Measurements from ENCODE around the gene TRMT6.

Gene TRMT6

DNA sequence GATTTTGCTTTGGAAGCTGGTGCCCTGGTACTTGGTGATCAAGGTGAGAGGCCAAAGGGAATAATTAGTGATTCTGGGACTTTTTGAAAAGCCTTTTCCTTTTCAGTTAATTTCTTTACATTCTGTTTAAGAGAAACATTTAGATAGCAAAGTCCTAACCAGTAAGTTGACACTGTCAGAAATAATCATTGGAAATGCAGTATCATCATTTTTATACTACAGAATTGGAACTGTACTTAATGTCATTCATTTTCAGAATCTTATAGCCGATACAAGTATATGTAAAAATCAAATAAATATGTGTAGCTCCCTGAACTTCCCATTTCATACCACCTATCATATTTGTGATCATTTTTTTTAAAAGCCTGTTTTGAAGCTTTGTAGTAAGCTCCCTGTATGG, 27.6 kb upstream of the TRMT6 start:
- no peak overlapping the region for H3K27ac ChIP-seq (ENCODE audit: low read depth, low read length)
- no peaks in the 10 kb centered on the region for H3K27me3 ChIP-seq (ENCODE audit: control insufficient read depth in 1 of 2, insufficient read depth in 2 of 2, low read length in 2 of 2)
- no peak overlapping the region for H3K4me3 ChIP-seq (ENCODE audit: low read depth in 1 of 2, low read length in 2 of 2)
- peaks cover 0 to 9% of the 10 kb centered on the region in 2 donors for H3K4me1 ChIP-seq (ENCODE audit: control insufficient read depth in 1 of 2, insufficient read depth in 2 of 2, low read length in 2 of 2)
- peaks cover 0 to 35% of the 10 kb centered on the region in 2 donors for H3K36me3 ChIP-seq (ENCODE audit: control insufficient read depth in 1 of 2, insufficient read depth in 2 of 2, low read length in 2 of 2)
- H3K9ac ChIP-seq (ENCODE audit: low read depth in 1 of 2, low read length in 2 of 2) = no peak overlapping the region
- H3K9me3 ChIP-seq (ENCODE audit: control insufficient read depth in 1 of 2, low read length in 2 of 2) = no peaks in the 10 kb centered on the region

DNA sequence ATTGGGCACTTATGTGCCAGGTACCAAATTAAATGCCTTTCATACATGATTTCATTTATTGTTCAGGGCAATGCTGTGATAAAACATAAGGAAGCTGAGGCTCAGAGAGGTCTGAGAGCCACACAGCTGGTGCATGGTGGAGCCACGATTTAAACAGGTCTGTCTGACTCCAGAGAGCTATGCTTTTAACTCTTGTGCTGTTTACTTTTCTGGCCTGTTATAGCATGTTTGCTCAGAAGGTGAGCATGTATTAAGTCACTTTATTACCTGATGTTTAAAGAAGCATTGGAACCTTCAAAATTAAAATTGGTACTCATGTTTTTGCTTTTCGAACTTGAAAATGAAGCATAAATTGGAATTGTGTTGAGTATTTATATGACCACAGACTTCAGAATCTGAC, 26.9 kb upstream of the TRMT6 start:
- H3K36me3 ChIP-seq (ENCODE audit: control insufficient read depth in 1 of 2, insufficient read depth in 2 of 2, low read length in 2 of 2) = peaks cover 0 to 35% of the 10 kb centered on the region in 2 donors
- no peak overlapping the region for H3K9ac ChIP-seq (ENCODE audit: low read depth in 1 of 2, low read length in 2 of 2)
- peaks cover 0 to 9% of the 10 kb centered on the region in 2 donors for H3K4me1 ChIP-seq (ENCODE audit: control insufficient read depth in 1 of 2, insufficient read depth in 2 of 2, low read length in 2 of 2)
- H3K27ac ChIP-seq (ENCODE audit: low read depth, low read length) = no peak overlapping the region
- no peak overlapping the region for H3K4me3 ChIP-seq (ENCODE audit: low read depth in 1 of 2, low read length in 2 of 2)
- no peaks in the 10 kb centered on the region for H3K27me3 ChIP-seq (ENCODE audit: control insufficient read depth in 1 of 2, insufficient read depth in 2 of 2, low read length in 2 of 2)
- H3K9me3 ChIP-seq (ENCODE audit: control insufficient read depth in 1 of 2, low read length in 2 of 2) = no peaks in the 10 kb centered on the region

DNA sequence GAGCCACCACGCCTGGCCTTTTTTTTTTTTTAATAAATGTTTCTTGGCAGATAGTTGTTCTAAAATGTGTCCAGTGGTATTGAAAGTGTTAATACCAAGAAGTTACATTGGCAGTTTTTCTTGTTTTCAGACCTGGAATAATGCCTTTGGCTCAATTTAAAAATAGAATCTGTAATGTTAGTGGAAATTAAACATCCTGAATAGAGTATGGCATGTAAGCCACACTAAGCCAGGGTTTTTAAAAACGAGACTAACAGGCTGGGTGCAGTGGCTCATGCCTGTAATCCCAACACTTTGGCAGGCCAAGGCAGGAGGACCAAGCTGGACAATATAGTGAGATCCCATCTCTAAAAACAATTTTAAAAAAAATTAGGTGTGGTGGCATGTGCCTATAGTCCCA, 25.4 kb upstream of the TRMT6 start:
- Histone ChIP-seq H3K9me3 (ENCODE audit: control insufficient read depth in 1 of 2, low read length in 2 of 2) (no peaks in the 10 kb centered on the region), H3K4me1 (ENCODE audit: control insufficient read depth in 1 of 2, insufficient read depth in 2 of 2, low read length in 2 of 2) (no peaks in the 10 kb centered on the region), H3K9ac (ENCODE audit: low read depth in 1 of 2, low read length in 2 of 2) (no peak overlapping the region), H3K36me3 (ENCODE audit: control insufficient read depth in 1 of 2, insufficient read depth in 2 of 2, low read length in 2 of 2) (peaks cover 0 to 35% of the 10 kb centered on the region in 2 donors), H3K4me3 (ENCODE audit: low read depth in 1 of 2, low read length in 2 of 2) (no peak overlapping the region), H3K27ac (ENCODE audit: low read depth, low read length) (no peak overlapping the region), H3K27me3 (ENCODE audit: control insufficient read depth in 1 of 2, insufficient read depth in 2 of 2, low read length in 2 of 2) (no peaks in the 10 kb centered on the region)

DNA sequence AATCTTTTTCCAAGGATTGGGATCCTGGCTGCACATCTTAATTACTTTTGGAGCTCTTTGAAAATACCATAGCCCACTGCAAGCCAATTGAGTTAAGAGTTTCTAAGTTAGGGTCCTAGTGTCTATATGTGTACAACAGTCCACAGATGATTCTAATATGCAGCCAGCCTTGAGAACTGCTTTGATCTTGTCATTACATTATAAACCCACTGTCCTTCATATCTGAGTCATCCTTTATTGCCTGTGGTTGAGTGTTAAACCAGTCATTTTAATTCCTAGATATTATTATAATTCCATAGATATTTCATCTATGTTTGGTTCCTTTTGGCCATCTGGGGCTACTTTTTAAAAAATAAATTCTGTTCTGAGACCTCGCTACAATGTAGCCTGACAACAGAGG, 24.2 kb upstream of the TRMT6 start:
- Histone ChIP-seq H3K4me1 (ENCODE audit: control insufficient read depth in 1 of 2, insufficient read depth in 2 of 2, low read length in 2 of 2) (no peaks in the 10 kb centered on the region), H3K27ac (ENCODE audit: low read depth, low read length) (no peak overlapping the region)

DNA sequence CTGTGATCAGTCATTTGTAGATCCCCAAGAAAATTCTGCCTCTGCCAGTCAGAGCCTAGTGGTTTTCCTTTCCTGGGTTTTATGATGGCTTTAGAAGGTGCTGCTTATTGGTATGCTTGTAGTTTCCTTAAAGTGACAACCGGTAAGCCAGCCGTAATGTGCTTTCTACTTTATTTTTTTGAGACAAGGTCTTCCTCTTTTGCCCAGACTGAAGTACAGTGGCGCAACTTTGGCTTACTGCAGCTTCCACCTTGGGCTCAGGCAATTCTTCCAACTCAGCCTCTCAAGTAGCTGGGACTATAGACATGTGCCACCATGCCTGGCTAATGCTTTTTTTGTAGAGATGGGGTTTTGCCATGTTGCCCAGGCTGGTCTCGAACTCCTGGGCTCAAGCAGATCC, 23.6 kb upstream of the TRMT6 start:
- Histone ChIP-seq H3K9me3 (ENCODE audit: control insufficient read depth in 1 of 2, low read length in 2 of 2) (no peaks in the 10 kb centered on the region), H3K27ac (ENCODE audit: low read depth, low read length) (no peak overlapping the region), H3K9ac (ENCODE audit: low read depth in 1 of 2, low read length in 2 of 2) (no peak overlapping the region), H3K4me3 (ENCODE audit: low read depth in 1 of 2, low read length in 2 of 2) (no peak overlapping the region), H3K27me3 (ENCODE audit: control insufficient read depth in 1 of 2, insufficient read depth in 2 of 2, low read length in 2 of 2) (no peaks in the 10 kb centered on the region), H3K4me1 (ENCODE audit: control insufficient read depth in 1 of 2, insufficient read depth in 2 of 2, low read length in 2 of 2) (no peaks in the 10 kb centered on the region), H3K36me3 (ENCODE audit: control insufficient read depth in 1 of 2, insufficient read depth in 2 of 2, low read length in 2 of 2) (peaks cover 0 to 32% of the 10 kb centered on the region in 2 donors)

More for the DNA sequence above, 24.2 kb upstream of the TRMT6 start:
- Histone ChIP-seq H3K9me3 (ENCODE audit: control insufficient read depth in 1 of 2, low read length in 2 of 2) (no peaks in the 10 kb centered on the region), H3K36me3 (ENCODE audit: control insufficient read depth in 1 of 2, insufficient read depth in 2 of 2, low read length in 2 of 2) (peaks cover 0 to 35% of the 10 kb centered on the region in 2 donors), H3K4me3 (ENCODE audit: low read depth in 1 of 2, low read length in 2 of 2) (no peak overlapping the region), H3K27me3 (ENCODE audit: control insufficient read depth in 1 of 2, insufficient read depth in 2 of 2, low read length in 2 of 2) (no peaks in the 10 kb centered on the region), H3K9ac (ENCODE audit: low read depth in 1 of 2, low read length in 2 of 2) (no peak overlapping the region)

DNA sequence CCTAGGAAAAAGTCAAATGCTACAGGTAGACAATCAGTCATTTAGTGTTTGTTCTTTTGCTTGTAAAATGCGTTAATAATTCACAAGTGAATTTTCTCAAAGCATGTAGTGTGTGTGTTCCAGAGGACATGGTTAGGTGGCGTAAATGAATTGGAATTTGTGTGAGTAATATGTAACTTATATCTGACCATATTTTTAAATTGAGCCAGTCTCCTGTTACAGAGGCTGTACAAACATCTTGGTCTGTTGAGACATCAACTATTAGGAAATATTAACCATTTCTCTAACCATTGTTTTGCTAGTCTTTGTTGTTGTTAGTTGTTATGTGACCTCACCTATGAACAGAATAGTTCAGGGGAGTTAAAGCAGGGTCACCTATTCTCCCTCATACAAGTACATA, 22.8 kb upstream of the TRMT6 start:
- Histone ChIP-seq H3K27ac (ENCODE audit: low read depth, low read length) (no peak overlapping the region), H3K9ac (ENCODE audit: low read depth in 1 of 2, low read length in 2 of 2) (no peak overlapping the region), H3K36me3 (ENCODE audit: control insufficient read depth in 1 of 2, insufficient read depth in 2 of 2, low read length in 2 of 2) (peaks cover 0 to 25% of the 10 kb centered on the region in 2 donors), H3K4me1 (ENCODE audit: control insufficient read depth in 1 of 2, insufficient read depth in 2 of 2, low read length in 2 of 2) (no peaks in the 10 kb centered on the region), H3K4me3 (ENCODE audit: low read depth in 1 of 2, low read length in 2 of 2) (no peak overlapping the region), H3K9me3 (ENCODE audit: control insufficient read depth in 1 of 2, low read length in 2 of 2) (no peaks in the 10 kb centered on the region), H3K27me3 (ENCODE audit: control insufficient read depth in 1 of 2, insufficient read depth in 2 of 2, low read length in 2 of 2) (no peaks in the 10 kb centered on the region)

DNA sequence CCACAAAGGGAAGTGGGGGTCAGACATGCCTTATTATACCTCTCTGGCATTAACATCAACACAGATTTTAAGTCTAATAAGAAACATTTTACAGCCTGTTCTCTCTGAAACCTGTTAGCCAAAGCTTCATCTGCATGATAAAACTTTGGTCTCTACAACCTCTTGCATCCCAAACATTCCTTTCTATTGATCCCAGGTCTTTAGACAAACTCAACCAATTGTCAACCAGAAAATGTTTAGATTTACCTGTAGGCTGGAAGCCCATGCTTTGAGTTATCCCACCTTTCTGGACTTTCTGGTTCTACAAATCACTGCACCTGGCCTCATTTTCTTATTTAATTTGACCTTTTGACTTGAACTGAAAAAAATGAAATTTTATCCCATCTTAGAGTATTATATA, 20.9 kb upstream of the TRMT6 start:
- no peaks in the 10 kb centered on the region for H3K9me3 ChIP-seq (ENCODE audit: control insufficient read depth in 1 of 2, low read length in 2 of 2)
- H3K27ac ChIP-seq (ENCODE audit: low read depth, low read length) = no peak overlapping the region
- H3K4me1 ChIP-seq (ENCODE audit: control insufficient read depth in 1 of 2, insufficient read depth in 2 of 2, low read length in 2 of 2) = no peaks in the 10 kb centered on the region
- no peaks in the 10 kb centered on the region for H3K27me3 ChIP-seq (ENCODE audit: control insufficient read depth in 1 of 2, insufficient read depth in 2 of 2, low read length in 2 of 2)
- no peak overlapping the region for H3K9ac ChIP-seq (ENCODE audit: low read depth in 1 of 2, low read length in 2 of 2)
- H3K4me3 ChIP-seq (ENCODE audit: low read depth in 1 of 2, low read length in 2 of 2) = no peak overlapping the region
- peaks cover 9 to 30% of the 10 kb centered on the region in 2 donors for H3K36me3 ChIP-seq (ENCODE audit: control insufficient read depth in 1 of 2, insufficient read depth in 2 of 2, low read length in 2 of 2)

DNA sequence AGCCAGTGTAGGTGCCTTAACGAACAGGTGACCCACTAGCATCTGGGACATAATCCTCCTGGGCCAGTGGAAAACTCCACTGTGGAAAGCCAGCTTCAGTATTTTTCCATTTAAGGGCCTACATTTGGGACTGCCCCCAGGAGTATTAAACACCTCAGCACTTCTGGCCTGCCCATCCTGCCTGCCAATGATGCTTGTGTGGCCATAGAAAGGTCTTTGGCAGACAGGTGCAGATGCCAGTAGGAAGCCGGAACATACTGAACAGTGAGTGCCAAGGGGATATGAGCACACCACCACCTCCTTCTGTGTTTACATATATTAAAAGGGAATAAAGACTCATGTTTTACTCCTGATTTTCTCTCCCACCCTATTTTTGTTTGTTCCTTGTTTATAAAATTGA, 20.0 kb upstream of the TRMT6 start:
- H3K4me1 ChIP-seq (ENCODE audit: control insufficient read depth in 1 of 2, insufficient read depth in 2 of 2, low read length in 2 of 2) = no peaks in the 10 kb centered on the region
- H3K36me3 ChIP-seq (ENCODE audit: control insufficient read depth in 1 of 2, insufficient read depth in 2 of 2, low read length in 2 of 2) = peaks cover 12 to 31% of the 10 kb centered on the region in 2 donors
- no peak overlapping the region for H3K27ac ChIP-seq (ENCODE audit: low read depth, low read length)
- no peaks in the 10 kb centered on the region for H3K27me3 ChIP-seq (ENCODE audit: control insufficient read depth in 1 of 2, insufficient read depth in 2 of 2, low read length in 2 of 2)
- no peak overlapping the region for H3K4me3 ChIP-seq (ENCODE audit: low read depth in 1 of 2, low read length in 2 of 2)
- H3K9ac ChIP-seq (ENCODE audit: low read depth in 1 of 2, low read length in 2 of 2) = no peak overlapping the region
- no peaks in the 10 kb centered on the region for H3K9me3 ChIP-seq (ENCODE audit: control insufficient read depth in 1 of 2, low read length in 2 of 2)

DNA sequence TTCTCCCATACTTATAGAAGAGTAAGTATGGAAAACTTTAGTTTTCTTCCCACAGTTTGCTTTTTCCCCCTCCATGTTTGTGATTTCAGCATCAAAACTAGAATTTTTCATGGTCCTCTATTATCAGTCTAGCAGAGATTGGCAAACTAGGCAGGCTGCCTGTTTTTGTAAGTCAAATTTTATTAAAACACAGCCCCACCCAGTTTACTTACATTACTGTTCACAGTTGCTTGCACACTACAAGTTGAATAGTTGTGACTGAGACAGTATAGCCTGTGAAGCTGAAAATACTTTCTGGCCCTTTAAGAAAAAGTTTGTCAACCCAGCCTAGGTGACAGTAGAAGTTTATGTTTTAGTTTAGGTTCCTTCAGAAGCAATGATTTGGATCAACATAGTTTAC, 19.6 kb upstream of the TRMT6 start:
- H3K9me3 ChIP-seq (ENCODE audit: control insufficient read depth in 1 of 2, low read length in 2 of 2) = no peaks in the 10 kb centered on the region
- no peak overlapping the region for H3K4me3 ChIP-seq (ENCODE audit: low read depth in 1 of 2, low read length in 2 of 2)
- H3K27ac ChIP-seq (ENCODE audit: low read depth, low read length) = no peak overlapping the region
- H3K27me3 ChIP-seq (ENCODE audit: control insufficient read depth in 1 of 2, insufficient read depth in 2 of 2, low read length in 2 of 2) = no peaks in the 10 kb centered on the region
- no peaks in the 10 kb centered on the region for H3K4me1 ChIP-seq (ENCODE audit: control insufficient read depth in 1 of 2, insufficient read depth in 2 of 2, low read length in 2 of 2)
- peaks cover 13 to 34% of the 10 kb centered on the region in 2 donors for H3K36me3 ChIP-seq (ENCODE audit: control insufficient read depth in 1 of 2, insufficient read depth in 2 of 2, low read length in 2 of 2)
- H3K9ac ChIP-seq (ENCODE audit: low read depth in 1 of 2, low read length in 2 of 2) = no peak overlapping the region

DNA sequence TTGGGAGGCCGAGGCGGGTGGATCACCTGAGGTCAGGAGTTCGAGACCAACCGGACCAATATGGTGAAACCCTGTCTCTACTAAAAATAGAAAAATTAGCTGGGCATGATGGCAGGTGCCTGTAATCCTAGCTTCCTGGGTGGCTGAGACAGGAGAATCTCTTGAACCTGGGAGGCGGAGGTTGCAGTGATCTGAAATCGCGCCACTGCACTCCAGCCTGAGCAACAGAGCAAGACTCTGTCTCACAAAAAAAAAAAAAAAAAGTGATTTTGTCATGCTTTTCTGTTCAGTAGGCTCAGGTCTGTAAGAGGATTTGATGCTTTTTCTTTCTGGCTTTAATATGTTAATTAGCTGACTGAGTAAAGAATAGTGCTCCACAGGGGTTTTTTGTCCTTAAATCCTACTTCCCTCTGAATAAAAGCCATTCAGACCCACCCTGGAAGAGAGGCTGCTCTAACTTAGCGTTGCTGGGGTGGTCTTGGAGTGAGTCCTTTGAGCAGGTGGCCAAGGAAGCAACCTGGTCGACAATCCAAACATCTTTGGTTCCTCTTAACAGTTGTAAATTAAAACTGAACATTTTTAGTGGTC, 19.1 kb upstream of the TRMT6 start:
- Histone ChIP-seq H3K36me3 (ENCODE audit: control insufficient read depth in 1 of 2, insufficient read depth in 2 of 2, low read length in 2 of 2) (peaks cover 13 to 35% of the 10 kb centered on the region in 2 donors), H3K27me3 (ENCODE audit: control insufficient read depth in 1 of 2, insufficient read depth in 2 of 2, low read length in 2 of 2) (no peaks in the 10 kb centered on the region), H3K9ac (ENCODE audit: low read depth in 1 of 2, low read length in 2 of 2) (no peak overlapping the region), H3K4me1 (ENCODE audit: control insufficient read depth in 1 of 2, insufficient read depth in 2 of 2, low read length in 2 of 2) (no peaks in the 10 kb centered on the region), H3K4me3 (ENCODE audit: low read depth in 1 of 2, low read length in 2 of 2) (no peak overlapping the region), H3K9me3 (ENCODE audit: control insufficient read depth in 1 of 2, low read length in 2 of 2) (no peaks in the 10 kb centered on the region), H3K27ac (ENCODE audit: low read depth, low read length) (no peak overlapping the region)

DNA sequence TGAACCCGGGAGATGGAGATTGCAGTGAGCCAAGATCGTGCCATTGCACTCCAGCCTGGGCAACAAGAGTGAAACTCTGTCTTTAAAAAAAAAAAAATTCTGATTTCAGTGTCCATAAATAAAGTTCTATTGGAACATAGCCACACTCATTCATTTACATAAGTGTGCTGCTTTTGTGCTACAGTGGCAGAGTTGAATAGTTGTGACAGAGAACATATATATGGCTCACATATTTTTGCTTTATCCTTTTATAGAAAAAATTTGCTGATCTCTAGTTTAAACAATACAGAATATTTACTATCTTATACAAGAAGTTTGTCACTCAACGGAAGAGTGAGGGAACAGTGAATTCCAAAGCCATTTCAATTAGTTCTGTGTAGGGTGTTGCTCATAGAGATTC, 18.1 kb upstream of the TRMT6 start:
- no peak overlapping the region for H3K4me3 ChIP-seq (ENCODE audit: low read depth in 1 of 2, low read length in 2 of 2)
- H3K4me1 ChIP-seq (ENCODE audit: control insufficient read depth in 1 of 2, insufficient read depth in 2 of 2, low read length in 2 of 2) = no peaks in the 10 kb centered on the region
- peaks cover 13 to 34% of the 10 kb centered on the region in 2 donors for H3K36me3 ChIP-seq (ENCODE audit: control insufficient read depth in 1 of 2, insufficient read depth in 2 of 2, low read length in 2 of 2)
- no peaks in the 10 kb centered on the region for H3K27me3 ChIP-seq (ENCODE audit: control insufficient read depth in 1 of 2, insufficient read depth in 2 of 2, low read length in 2 of 2)
- H3K9ac ChIP-seq (ENCODE audit: low read depth in 1 of 2, low read length in 2 of 2) = no peak overlapping the region
- H3K9me3 ChIP-seq (ENCODE audit: control insufficient read depth in 1 of 2, low read length in 2 of 2) = no peaks in the 10 kb centered on the region
- H3K27ac ChIP-seq (ENCODE audit: low read depth, low read length) = no peak overlapping the region
